ENCODE data around the gene GAS2L1.

Gene GAS2L1

DNA sequence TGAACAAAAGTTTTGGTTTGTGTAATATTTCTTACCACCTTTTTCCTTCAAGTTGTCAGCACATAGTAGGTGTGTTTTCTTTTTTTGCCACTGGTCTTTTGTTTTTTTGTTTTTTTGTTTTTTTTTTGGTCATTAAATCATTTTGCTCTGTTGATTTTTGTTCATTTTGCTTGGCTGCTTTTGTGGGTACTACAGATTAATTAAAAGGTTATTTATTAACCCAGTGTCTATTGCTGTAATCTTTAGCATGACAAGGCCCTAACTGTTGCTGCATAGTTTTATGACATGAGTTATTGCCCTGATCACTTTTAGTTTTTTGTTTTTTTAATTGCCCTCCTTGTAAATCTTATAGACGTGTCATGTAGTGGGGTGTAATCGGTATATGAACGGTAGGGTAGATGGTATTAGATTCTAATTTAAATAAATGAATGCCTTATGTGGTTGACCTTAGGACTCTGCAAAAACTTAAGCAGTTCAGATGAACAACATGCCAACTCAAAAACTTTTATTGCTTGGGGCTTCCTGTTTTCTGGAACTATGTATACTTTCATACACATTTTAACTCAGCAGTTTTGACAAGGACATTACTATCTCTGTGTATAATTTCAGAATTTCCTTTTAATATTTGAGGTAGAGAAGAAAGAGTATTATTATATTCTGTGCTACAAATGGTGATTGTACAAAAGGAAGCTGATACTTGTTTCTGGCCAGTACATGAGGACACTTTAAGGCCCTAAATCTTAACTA, 30.5 kb upstream of the GAS2L1 start:
- no peak for DNase-seq

DNA sequence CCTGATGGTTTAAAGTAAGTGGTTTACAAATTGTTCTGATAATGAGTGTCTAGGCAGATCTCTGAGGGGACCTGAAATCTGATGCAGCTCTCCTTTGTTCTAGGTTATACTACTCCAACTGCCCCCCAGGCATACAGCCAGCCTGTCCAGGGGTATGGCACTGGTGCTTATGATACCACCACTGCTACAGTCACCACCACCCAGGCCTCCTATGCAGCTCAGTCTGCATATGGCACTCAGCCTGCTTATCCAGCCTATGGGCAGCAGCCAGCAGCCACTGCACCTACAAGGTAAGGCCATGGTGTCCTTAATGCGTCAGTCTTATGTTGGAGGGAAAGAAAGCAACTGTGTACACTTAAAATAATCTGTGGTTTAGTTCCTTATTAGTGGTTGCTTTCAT, 28.5 kb upstream of the GAS2L1 start:
- DNase-seq: no peak

DNA sequence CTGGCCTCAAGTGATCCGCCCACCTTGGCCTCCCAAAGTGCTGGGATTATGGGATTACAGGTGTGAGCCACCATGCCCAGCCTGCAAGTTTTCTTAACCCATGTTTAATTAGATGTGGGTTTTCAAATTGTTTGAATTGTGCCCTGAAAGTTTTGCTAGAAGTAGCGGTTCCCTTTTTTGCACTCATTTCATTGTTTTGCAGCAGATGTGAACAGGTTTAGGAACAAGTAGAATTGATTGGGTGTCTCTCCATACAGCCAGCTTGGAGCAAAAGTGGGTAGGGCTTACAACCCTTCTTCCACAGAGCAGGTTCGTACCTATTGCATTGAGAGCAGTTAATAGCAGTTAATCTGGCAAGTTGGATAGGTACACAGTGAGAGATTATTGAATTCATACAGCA, 22.3 kb upstream of the GAS2L1 start:
- DNase-seq: no peak

DNA sequence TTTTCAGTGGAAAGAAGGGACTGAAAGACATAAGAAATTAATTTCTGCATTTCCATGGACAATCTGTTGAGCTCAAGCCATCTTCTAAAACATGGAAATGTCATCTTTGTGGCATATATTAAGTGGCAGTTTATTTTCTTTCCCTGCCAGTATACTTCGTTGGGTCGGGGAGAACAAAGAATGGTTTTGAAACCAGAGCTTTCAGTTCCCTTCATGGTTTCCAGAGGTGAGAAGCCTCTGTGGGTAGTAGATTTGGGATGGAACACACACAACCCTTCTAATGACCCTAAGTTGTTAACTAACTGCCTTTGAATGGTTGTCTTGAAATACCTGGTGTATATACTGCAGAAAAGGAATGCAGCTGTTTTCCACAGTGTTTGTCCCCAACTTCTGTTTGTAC, 17.6 kb upstream of the GAS2L1 start:
- DNase-seq: no peak

DNA sequence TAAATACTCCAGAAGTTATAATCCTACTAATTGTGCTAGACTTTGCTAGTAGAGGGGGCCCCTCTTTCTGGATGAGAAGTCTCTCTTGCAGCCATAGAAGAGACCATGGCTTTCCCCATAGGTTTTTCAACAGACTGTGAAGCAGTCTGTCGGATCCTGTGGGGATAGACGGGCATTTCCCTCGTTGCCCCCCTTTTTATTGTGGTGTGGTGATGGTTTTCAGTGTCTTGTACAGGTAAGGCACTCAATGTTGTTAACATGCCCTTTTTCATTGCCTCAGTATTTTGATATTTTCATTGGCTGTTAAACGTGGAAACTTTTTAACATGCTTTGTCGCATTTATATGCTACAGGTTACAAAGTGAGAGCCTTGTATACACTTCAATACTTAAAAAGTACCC, 16.4 kb upstream of the GAS2L1 start:
- no peak for DNase-seq

DNA sequence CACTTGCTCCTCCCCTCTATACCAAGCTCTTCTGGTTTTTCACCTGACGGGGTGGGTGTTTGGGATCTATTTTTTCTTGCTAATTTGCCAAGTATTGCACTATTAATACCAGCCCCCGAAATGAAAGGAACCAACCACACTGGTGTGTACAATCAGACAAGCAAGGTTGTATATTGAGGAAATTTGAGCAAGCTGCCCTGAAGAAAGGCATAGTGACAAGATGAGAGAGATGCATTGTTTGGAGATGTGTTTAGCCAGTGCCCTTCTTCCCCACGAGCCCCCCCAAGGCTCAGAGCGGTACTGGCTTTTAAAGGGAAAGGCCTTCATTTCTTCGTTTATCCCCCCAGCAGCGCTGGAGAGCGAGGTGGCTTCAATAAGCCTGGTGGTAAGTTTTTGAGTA, 15.2 kb upstream of the GAS2L1 start:
- DNase-seq: no peak

DNA sequence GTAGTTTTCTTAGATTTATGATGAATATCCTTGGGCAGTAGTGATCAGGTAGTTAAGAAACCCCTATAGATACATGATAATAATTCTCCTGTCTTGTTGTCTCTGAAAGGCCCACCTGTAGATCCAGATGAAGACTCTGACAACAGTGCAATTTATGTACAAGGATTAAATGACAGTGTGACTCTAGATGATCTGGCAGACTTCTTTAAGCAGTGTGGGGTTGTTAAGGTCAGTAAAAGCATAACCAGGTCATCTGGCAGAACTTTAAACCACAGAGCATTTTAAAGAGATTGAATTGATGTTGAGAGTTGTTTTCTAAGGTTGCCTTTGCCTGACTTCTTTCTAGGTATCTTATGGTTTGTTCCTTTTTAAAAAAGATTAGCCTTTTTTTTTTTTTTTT, 14.1 kb upstream of the GAS2L1 start:
- DNase-seq: no peak

DNA sequence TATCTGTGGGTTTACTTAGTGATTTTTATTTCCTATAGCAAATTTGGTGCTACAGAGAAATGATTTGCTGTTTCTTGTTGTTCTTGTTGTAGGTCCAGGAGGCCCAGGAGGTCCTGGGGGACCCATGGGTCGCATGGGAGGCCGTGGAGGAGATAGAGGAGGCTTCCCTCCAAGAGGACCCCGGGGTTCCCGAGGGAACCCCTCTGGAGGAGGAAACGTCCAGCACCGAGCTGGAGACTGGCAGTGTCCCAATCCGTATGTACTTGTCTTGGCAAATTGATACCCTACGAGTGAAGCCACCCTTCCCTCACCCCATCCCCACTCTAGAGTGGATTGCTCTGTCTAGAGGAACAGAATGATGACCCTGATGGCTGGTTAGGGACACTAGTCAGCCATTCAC, 7.8 kb upstream of the GAS2L1 start:
- no peak for DNase-seq

DNA sequence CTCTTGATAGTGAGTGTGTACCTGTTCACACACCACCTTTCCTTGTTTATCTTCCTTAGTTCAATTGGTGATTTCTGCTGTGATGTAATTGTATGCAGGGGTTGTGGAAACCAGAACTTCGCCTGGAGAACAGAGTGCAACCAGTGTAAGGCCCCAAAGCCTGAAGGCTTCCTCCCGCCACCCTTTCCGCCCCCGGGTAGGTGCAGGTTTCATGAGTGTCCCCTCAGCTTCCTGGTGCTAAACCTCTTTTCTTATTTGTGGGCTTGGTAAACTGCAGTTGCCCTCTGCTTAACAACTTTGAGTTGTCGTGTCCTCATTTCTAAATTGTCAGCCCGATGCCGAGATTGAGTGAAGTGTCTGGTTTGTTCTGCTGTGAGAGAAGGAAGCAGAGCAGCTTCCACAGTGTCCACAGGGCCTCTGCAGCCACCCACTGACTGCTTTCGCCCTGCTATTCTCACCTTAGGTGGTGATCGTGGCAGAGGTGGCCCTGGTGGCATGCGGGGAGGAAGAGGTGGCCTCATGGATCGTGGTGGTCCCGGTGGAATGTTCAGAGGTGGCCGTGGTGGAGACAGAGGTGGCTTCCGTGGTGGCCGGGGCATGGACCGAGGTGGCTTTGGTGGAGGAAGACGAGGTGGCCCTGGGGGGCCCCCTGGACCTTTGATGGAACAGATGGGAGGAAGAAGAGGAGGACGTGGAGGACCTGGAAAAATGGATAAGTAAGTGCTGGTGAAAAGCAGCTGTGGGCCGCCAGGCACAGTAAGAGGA, 7.1 kb upstream of the GAS2L1 start:
- DNase-seq: no peak

DNA sequence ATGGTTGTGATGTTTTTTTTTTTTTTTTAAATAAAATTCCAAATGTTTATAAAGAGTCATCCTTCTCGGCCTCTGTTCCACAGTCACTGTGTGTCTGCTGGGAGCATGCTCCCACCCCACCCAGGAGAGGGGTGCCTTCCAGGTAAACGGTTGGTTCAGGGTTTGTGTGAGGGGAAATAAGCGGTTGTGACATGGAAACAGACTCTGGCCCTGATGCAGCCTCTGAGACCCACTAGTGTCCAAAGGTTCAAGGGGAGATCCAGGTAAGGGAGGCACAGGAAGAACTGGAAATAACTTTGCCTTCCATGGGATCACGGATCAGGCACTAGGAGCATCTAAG, 6.0 kb upstream of the GAS2L1 start:
- no peak for DNase-seq

DNA sequence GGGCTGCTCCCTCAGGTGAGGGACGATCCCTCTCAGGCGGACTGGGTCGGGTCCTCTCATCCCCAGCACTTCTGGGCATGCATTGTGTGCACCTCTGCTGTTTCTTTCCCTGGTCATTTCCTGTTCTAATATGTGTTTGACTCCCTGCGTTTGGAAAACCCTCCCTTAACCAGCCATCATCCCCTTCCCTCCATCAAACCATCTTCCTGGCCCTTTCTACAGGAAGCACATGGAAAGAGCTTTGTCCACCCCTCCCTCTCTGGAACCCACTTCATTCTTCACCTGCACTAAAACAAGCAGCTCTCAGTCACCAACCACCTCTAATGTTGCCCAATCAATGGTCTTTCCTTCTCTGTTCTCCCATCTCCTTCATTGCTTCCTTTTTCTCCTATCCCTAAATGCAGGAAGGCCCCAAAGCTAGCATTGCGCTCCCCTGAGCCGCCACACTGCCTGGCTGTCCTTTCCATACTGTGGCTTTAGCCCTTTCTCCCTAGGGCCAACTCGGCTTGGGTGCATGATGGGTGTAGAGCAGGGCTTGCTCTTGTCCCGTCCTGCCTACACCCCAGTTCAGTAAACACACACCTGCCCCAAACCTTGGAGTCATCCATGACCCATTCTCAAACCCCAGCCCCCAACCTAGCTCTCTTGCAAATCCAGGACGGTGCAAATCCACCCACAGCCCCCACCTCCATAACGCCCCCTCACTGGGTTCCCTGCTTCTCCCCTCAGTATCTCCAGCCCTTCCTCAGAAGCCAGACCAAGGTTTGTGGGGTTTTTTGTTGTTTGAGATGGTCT, 5.4 kb upstream of the GAS2L1 start:
- no peak for DNase-seq

DNA sequence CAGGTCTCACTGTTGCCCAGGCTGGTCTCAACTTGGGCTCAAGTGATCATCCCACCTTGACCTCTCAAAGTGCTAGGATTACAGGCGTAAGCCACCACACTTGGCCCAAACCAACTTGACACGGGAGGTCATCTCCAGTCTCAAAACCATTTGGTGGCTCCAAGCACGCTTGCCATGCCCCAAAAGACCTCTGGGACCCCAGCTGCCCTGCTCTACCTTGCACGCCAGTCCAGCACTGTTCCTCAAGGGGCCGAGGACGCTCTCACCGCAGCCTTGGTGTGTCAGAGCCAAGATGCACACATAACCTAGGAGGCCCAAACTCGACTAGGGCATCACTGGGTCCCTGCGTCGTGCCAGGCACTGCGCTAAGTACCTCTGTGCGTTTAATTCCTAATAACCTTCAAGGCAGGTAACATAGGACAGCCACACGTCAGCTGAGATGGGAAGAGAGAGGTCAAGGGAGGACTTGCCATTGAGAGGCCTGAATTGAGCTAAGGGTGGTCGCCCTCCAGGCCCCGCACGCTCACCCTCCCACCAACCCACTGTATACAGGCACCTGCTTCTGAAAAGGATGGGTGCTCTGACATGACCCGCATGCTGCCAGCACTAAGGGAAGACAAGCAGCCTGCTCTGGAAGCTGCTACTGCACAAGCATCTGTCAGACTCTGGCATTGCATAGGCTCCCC, 4.6 kb upstream of the GAS2L1 start:
- DNase-seq: no peak

DNA sequence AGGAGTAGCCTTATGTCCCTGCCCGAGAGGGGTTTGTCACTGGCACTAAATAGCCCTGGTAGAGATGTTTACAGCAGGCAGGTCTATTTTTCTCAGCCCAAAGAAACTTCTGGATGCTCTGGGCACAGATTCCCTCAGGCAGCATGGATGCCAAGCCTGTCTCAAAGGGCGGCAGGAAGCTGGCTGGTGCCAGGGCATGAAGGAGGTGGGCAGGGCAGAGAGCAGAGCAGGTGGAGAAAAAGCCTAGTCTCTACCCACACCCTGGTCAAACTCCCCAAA, 4.1 kb upstream of the GAS2L1 start:
- DNase-seq: no peak

DNA sequence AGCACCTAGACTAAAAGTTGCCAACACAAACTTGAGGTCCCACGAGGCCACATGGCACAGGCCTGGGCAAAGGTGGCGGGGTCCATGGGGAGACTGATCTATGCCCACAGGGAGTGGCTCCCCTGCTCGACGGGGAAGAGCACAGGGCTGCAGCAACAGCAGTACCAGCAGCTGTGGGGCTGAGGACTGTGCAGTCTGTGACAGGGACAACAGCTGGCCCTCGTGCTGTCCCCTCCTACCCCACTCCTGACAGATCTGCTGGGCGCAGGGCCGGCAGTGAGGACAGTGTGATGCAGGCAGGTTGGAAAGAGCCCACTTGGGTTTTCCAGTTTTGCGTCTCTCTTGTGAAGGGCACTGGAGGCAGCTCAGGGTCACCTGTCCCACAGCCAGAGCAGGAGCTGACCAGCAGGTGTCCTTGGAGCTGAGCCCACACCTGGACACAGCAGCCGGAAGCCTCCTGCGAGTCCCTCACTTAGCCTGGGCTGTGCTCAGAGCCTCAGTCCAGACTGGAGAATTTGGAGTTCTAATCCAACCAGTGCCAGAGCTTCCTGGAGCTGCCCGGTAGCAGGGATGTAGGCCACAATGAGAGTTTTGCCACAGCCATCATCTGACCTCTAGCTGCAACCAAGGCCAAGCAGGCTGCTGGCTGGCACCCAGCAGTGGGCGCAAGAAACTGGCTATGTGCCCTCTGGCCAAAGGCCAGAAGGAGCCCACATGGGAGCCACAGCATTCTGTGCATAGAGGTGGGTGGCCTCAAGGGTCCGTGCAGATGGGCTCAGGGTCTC, 3.6 kb upstream of the GAS2L1 start:
- DNase-seq: no peak

DNA sequence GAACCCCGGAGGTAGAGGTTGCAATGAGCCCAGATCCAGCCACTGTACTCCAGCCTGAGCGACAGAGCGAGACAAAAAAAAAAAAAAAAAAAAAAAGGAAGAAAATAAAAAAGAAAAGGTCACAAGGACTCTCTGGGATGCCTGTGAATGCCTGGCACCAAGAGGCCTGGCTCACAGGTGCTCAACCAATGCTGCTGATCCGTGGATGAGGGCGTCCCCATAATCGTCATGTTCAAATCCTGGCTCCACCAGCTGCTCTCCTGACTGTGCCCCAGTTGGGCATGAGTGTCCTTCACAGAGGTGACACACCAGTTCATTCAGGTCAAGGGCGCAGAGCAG, 645 bp upstream of the GAS2L1 start:
- no peak for DNase-seq

DNA sequence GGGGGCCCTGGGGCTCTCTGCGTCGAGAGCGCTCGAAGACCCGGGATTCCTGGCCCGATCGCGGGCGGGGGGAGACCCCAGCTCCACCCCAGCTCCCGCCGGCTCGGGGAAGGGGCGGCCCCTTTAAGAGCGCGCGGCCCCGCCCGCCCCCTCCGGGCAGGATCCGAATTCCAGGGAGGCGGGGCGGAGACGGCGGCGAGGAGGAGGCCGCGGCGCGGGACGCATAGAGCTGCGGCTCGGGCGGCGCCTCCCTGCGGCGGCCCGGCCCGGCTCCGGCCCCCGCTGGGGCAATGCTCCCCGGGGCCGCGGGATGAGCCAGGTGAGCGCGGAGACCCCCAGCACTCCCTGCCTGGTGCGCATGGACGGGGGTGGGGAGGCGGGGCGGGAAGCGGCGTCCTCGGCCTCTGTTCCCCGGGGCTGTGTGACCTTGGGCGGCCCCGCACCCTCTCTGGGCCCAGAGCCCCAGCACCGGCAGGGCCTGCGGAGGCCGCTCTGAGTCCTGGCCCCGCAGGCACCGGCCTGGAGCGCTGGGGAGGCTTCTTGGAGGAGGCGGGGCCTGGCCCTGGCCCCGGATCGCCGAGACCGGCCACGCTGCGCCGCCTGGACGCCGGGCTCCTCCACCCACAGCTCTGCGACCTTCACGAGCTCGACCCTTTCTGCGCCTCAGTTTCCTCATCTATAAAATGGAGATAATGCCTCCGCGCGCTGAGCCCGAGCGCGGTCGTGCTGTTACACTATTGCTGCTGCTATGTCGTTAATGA, 565 bp downstream of the GAS2L1 start:
- DNase-seq: peak; percentile 47

DNA sequence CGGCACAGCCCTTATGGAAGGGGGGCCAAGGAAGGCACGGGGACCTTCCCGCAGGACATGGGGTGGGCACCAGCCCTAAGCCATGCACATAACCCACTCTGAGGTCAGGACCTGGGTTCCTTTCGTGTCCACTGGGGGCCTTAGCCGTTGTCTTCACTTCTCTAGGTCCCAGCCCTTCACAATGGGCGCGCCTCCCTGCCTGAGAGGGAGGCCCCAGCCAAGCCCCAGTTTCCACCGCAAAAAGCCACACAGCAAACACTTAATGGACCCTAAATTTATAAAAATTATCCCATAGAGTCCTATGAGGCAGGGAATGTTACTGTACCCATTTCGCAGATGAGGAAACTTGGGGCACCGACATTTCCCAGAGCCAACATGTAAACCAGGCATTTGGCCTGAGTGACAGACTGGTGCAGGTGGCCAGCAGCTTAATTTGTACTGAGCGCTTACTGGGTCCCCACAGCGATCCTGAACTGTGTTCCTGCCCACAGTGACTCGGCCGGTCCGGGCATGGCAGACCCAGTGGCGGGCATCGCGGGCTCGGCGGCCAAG, 1.2 kb downstream of the GAS2L1 start:
- no peak for DNase-seq

DNA sequence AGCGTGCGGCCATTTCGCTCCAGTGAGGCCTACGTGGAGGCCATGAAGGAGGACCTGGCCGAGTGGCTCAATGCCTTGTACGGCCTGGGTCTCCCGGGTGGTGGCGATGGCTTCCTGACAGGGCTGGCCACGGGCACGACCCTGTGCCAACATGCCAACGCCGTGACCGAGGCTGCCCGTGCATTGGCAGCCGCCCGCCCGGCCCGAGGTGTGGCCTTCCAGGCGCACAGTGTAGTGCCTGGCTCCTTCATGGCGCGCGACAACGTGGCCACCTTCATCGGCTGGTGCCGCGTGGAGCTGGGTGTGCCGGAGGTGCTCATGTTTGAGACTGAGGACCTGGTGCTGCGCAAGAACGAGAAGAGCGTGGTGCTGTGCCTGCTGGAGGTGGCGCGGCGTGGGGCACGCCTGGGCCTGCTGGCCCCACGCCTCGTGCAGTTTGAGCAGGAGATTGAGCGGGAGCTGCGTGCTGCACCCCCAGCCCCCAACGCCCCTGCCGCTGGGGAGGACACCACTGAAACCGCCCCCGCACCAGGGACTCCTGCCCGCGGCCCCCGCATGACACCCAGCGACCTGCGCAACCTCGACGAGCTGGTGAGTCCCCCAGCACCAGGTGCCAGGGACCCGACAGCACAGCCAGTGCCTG, 1.8 kb downstream of the GAS2L1 start:
- DNase-seq: no peak

DNA sequence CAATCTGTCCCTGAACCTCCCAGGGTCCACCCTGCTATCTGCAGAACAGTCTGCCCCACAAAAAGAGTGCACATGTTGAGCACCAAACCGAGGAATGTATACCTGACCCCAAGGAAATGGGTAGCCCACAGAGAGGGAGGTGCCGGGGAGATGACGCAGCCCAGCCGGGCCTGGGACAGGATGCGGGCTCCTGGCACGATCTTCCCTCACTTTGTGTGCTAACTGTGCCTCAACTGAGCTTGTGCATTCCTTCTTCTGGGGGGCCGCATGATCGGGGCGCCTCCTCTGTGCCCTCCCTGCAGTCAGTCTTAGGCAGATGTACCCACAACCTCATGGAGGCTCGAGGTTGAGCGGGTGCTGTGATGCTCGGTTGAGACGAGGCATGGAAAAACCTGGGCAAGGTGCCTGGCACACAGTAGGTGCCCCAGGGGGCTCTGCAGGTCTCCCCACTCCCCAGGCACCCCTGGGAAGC, 2.4 kb downstream of the GAS2L1 start:
- DNase-seq: peak; percentile 23

DNA sequence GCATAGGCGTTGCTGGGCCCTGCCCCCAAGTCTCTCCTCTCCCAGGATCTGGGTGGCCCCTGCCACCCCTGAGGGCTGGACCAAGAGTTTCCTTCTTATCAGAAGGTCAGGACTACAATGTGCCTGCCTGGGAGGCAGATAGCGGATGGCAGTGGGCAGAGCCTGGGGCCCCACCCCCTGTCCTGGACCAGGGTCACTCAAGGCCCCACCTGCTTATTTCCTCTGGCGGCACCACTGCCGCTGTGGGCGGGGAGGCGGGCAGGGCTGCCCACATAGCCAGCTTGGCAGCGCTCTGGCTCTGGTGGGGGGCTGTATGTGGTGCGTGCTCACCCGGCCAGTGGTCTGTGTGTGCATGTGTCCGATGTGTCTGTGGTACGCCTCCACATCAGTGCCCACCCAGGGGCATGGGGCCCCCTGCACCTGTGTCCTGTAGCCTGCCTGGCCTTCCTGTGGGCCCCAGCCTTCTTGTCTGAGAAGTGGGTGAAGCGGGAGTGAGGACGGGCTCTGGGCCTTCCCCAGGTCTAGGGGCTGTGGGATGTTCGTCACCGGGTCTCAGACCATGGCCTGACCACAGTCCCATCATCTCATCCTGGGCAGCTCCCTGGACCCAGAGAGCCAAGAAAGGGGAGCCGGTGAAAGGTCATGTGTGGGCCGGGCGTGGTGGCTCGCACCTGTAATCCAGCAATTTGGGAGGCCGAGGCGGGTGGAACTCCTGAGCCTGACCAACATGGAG, 3.0 kb downstream of the GAS2L1 start:
- DNase-seq: no peak
